BJ (cell line): Measurements from ENCODE around the gene RBBP5. TPM values are rescaled to one million over a fixed set of nuclear protein-coding genes. Genes with fewer than 3 reads are reported as not detected.
A peak's percentile ranks its signal among the peaks of the same experiment; 100 is the strongest.

ENCODE experiments used
- CTCF ChIA-PET: fragments of 350-600 bp; formaldehyde crosslinking; extraction: SDS; loops from one replicate; lab custom pipeline; 2021; ENCODE audit warnings: antibody characterized with exemption, inconsistent platforms; lab: Yijun Ruan, JAX
- POLR2A ChIA-PET: fragments of 300-600 bp; sonication (Branson Sonifier 250); formaldehyde crosslinking; extraction: SDS; loops from one replicate; lab custom pipeline; 2021; ENCODE audit warnings: antibody characterized with exemption; lab: Charles Lee
- DNase-seq: peaks from one replicate; pipeline ENCODE4 v3.0.0-alpha.2; 2011; ENCODE audit warnings: low read depth
- H3K27me3 ChIP-seq: 2 replicates; pipeline ENCODE4 v1.6.0; 2011; ENCODE audit warnings: low read length; ENCODE audit not compliant: control insufficient read depth, insufficient read depth
- H3K36me3 ChIP-seq: 2 replicates; pipeline ENCODE4 v1.5.1; 2011; ENCODE audit warnings: low read length; ENCODE audit not compliant: control insufficient read depth, insufficient read depth
- H3K4me3 ChIP-seq: 2 replicates; pipeline ENCODE4 v1.5.1; 2011; ENCODE audit warnings: low read depth, mild to moderate bottlenecking, control low read depth, low read length
- polyA plus RNA-seq: library from polyadenylated mRNA; depleted of rRNA; stranded (reverse); fragments of >200 nt; gene quantifications from 2 replicates; pipeline ENCODE4 v1.2.3, GENCODE V29; 2011
- TF ChIP-seq, protein P1 (sequence below): IDR thresholded peaks from 2 replicates; pipeline ENCODE4 v1.5.1; 2011; ENCODE audit warnings: low read depth, mild to moderate bottlenecking, control low read depth, inconsistent platforms, low read length, moderate library complexity; ENCODE audit not compliant: insufficient read depth

Gene RBBP5
- polyA plus RNA-seq, 1 experiment, result 6.4 TPM

DNA sequence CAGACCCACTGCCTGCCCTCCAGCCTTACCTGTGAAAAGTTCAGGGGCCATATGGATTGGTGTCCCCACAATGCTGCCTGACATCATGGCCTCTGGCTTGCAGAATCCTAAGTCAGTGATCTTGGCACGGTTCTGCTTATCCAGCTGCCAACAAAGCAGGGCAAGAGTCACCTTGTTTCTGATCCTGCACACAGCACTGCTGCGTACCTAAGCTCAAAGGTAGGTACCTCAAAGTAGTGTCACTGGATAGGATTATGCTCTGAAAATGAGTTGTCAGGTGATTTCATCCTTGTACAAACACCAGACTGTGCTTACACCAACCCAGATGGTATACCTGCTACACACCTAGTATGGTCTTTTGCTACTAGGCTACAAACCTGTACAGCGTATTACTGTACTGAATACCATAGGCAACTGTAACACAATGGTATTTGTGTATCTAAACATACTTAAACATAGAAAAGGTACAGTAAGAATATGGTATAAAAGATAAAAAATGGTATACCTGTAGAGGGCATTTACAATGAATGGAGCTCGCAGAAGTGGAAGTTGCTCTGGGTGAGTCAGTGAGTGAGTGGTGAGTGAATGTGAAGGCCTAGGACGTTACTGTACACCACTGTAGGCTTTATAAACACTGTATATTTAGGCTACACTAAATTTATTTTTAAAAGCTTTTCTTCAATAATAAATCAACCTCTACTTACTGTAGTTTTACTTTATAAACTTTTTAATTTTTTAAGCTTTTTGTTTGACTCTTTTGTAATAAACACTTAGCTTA lies 29.1 kb upstream of the RBBP5 start:
- H3K4me3 ChIP-seq, result no peak overlapping the region
- peaks cover 13% of the 10 kb centered on the region for H3K36me3 ChIP-seq
- POLR2A ChIA-PET, result no interaction called here
- CTCF ChIA-PET, result interaction anchor here (0.6 to 1.5 kb wide), 4 partner anchors 9 to 106 kb away, joined by 3 to 6 read pairs (median 4); partner anchors contain the start of gene TMCC2
- TF ChIP-seq, protein P1, sequence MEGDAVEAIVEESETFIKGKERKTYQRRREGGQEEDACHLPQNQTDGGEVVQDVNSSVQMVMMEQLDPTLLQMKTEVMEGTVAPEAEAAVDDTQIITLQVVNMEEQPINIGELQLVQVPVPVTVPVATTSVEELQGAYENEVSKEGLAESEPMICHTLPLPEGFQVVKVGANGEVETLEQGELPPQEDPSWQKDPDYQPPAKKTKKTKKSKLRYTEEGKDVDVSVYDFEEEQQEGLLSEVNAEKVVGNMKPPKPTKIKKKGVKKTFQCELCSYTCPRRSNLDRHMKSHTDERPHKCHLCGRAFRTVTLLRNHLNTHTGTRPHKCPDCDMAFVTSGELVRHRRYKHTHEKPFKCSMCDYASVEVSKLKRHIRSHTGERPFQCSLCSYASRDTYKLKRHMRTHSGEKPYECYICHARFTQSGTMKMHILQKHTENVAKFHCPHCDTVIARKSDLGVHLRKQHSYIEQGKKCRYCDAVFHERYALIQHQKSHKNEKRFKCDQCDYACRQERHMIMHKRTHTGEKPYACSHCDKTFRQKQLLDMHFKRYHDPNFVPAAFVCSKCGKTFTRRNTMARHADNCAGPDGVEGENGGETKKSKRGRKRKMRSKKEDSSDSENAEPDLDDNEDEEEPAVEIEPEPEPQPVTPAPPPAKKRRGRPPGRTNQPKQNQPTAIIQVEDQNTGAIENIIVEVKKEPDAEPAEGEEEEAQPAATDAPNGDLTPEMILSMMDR, result no peak
- H3K27me3 ChIP-seq, result no peaks in the 10 kb centered on the region
- DNase-seq, result no peak

DNA sequence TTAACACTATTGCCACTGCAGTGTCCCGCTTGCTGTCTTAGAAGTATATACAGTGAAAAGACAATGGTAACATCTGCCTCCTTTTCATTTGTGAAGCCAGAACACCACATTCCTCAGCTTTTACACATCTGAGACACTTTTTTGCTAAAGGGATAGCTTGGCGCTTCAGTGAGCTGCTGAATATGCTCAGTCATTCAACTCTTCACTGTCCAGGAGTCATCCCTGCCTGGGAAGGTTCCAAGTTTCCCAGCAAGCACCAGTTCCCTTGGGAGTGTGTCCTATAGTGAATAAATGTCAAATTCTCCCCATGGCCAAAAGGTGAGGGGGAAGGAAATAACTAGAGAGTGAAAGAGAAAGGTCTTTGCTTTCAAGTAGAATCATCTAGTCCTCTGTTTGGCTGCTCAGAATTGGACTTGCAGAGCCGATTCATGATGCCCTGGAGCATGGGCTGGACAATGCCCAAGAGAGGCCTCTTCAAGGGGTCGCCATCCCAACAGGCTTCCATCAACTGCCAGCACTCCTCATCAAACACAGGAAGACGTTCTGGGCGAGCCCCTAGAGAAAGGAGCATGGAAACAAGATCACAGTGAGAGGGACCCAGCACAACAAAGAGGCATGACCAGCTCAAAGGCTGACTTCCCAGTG lies 25.5 kb upstream of the RBBP5 start:
- POLR2A ChIA-PET, result no interaction called here
- CTCF ChIA-PET, result interaction anchor here (0.6 to 1.4 kb wide), 5 partner anchors 22 to 159 kb away, joined by 3 to 4 read pairs (median 3); no protein-coding TSS in a partner anchor
- Histone ChIP-seq H3K4me3 (no peak overlapping the region), H3K27me3 (no peaks in the 10 kb centered on the region), H3K36me3 (peaks cover 6% of the 10 kb centered on the region)
- TF ChIP-seq, protein P1, result no peak
- DNase-seq, result peak; percentile 39

DNA sequence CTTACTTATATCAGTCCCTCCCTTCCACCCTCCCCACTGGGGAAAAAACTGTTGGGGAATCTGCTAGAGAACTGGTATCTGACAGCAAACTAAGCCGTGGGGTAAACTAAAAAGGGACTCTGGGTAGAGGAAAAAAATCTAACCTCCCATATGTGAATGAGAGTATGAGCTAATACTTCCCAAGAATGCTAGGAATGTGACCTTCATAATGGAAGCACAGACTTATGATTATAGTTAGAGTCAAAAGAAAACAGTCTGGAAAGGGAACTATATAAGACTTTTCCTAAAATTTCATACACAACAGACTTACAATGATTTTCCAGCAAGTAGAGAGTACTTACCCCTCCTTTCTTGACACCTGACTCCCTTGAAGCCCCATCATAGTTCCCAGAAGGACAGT lies 23.0 kb upstream of the RBBP5 start:
- TF ChIP-seq, protein P1, result no peak
- Histone ChIP-seq H3K4me3 (no peak overlapping the region), H3K27me3 (no peaks in the 10 kb centered on the region), H3K36me3 (peaks cover 2% of the 10 kb centered on the region; the same call in 1 of the 2 replicates)
- DNase-seq, result peak; percentile 39
- ChIA-PET CTCF (interaction anchor here (0.9 to 7.1 kb wide), 6 partner anchors 10 to 348 kb away, joined by 3 to 52 read pairs (median 4); no protein-coding TSS in a partner anchor), POLR2A (no interaction called here)

DNA sequence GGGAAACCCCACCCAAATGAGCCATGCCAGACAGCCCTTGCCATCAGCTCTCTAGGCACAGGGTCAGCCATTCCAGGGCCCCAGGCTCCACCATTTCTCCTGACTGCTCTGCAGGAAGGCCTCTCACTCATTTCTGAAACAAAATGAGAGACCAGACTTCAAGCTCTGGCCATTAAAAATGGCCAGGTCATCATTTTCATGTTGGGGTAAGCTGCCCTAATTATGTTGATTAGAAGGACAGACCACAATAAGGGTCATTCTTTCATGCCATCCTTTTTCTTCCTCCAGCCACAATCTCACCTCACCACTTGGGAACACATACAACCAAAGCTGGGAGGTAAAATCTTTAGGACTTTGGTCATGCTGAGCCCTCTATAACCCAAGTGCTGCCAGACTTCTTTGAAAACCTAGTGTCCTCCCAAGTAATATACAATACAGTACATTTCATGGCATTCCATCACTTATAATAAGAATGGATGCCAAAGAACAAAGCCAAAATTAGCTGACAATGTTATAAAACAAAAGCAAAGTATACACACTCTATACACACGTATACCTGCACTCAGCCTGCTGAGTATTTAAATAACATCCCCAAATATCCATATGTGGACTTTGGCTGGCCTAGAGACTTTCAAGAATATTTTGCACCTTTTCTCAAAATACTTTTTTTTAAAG lies 22.4 kb upstream of the RBBP5 start:
- TF ChIP-seq, protein P1, result no peak
- CTCF ChIA-PET, result interaction anchor here (0.9 to 7.1 kb wide), 7 partner anchors 13 to 349 kb away, joined by 3 to 52 read pairs (median 4); no protein-coding TSS in a partner anchor
- Histone ChIP-seq H3K27me3 (no peaks in the 10 kb centered on the region), H3K36me3 (no peaks in the 10 kb centered on the region), H3K4me3 (no peak overlapping the region)
- POLR2A ChIA-PET, result no interaction called here
- no peak for DNase-seq

DNA sequence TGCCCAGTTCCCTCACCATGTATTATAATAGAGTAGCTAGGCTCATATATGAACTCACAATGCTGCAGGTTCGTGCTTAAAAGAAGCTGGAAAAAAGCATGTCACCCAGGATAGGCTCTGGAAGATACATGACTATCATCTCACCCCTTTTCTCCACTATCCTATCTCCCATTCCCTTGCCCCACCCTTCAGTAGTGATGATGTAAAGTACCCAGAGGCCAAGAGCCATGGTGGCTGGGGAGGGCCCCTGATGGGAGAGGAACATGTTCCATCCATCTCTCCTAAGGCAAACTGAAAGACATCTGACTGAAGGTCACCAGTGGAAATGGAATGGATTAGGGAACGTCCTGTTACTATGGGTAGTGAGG lies 20.3 kb upstream of the RBBP5 start:
- ChIA-PET CTCF (interaction anchor here (0.6 to 7.1 kb wide), 18 partner anchors 10 to 165 kb away, joined by 3 to 52 read pairs (median 4); partner anchors contain the start of gene RBBP5), POLR2A (no interaction called here)
- TF ChIP-seq, protein P1, result no peak
- H3K36me3 ChIP-seq, result no peaks in the 10 kb centered on the region
- no peaks in the 10 kb centered on the region for H3K27me3 ChIP-seq
- no peak for DNase-seq
- H3K4me3 ChIP-seq, result no peak overlapping the region
